CD4-positive, alpha-beta T cell treated with Interleukin-6 at 100 ng/mL for 8 hours (primary cell): ENCODE results near the gene UBE3A.

Experiments used
- DNase-seq: peaks from one replicate; pipeline ENCODE4 v3.0.0-alpha.2; 2020; ENCODE audit warnings: mixed read lengths, low spot score

UBE3A gene

DNA sequence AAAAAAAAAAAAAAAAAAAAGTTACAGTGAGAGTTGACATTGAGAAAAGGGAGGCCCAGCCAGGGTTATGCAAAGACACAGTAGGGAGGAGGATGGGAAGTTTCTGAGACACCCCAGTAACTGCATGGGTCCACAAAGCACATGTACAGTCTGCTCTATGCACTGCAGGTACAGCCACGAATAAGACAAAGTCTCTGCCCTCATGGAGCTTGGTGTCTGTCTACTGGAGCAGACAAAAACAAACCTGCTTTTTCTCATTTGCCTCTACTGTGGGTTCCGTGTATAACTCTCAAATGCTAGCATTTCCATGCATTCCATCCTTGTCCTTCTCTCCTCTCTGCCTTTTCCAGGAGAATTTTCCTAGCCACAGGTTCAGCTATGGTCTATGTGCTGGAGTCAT lies 107.4 kb downstream of the UBE3A start:
- no peak for DNase-seq

DNA sequence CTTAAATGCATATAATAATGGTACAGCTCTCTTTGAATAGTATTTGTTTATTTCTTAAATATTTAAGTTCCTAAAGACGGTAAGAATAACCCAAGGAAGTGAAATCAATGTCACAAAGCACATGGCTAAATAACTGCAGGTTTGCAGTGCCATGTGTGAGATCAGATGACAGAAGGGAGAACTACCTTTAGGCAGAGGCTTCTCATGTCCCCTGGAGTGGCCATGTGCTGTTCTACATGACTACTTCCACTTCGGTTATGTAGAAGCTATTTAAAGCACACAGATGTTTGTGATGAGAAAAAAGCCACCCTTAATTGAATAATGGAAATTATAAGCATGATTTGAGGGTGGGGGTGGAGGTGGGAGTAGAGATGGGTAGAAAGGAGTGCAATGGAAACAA lies 109.1 kb downstream of the UBE3A start:
- no peak for DNase-seq

DNA sequence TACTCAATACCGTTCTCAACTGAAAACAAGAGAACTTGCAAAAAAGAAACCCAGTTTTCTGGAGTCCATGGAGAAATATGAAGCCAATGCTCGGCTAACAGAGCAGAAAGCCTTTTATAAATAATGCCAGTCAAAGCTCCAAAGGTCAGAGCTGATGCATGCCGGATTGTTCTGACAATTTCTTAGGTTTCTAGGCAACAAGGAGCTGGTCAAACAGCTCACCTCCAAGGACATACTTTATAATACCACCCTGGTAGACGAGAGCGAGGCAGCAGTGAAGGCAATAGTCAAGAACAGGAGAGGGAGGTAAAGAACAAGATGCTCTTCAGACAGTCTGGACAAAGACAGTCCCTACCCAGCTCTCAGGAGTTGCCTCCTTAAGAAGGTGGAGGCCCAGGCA lies 111.1 kb downstream of the UBE3A start:
- DNase-seq = no peak

DNA sequence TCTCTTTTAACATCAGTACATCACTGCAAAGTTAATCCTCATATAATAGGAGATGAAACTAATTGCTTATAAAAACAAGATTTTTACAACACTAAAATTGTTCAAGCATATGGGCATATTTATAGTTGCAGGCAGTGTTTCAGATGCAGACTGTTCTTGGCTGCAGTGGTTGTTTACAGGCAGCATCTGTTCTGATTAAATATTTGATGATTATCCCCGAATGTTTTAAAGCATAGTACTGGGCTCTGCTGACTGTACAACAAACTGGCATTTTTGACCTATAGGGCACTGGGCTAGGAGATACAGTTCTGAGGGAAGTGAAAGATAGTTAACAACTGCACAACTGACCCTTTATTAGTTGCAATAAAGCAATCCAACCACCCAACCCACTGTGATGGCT lies 113.6 kb downstream of the UBE3A start:
- DNase-seq = no peak

DNA sequence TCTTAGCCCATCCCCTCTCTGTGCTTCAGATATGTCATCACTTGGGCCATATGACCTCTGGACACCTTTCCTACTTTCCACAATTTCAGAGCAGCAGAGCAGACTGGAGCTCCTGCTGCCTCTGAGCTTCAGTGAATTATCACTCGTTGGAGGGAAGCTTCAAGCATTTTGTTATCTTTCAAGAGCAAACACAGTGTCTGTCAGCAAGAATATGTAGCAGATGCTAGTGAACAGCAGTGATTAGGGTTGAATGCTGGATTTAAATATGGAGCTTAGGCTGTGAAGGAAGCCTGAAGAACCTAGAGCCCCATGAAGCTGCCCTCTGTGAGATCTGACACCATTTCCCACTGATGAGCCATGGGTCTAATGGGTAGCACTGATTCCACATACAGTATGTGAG lies 115.4 kb downstream of the UBE3A start:
- DNase-seq = no peak

DNA sequence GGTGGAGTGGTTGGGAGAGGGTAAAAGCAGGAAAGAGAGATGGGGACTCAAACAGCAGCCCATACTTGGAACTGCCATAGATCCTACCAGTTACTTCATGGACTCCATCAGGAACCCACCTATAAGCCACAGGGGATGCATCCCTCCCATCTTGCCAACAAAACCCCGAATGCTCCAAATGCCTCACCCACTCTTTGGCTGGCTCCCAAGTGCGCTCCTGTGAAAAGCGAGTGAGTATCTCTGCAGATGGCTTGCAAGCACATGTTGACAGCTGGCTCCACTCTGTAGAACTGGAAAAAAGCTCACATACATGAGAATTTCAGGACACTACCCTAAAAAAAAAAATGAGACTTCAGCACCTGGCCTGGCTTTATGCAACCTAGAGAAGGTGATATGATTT lies 151.0 kb downstream of the UBE3A start:
- DNase-seq = no peak
